IPS-11a (cell line): ENCODE measurements around the gene TUBB3.
"Not testable (repeated sequence)": the region's sequence is repeated elsewhere in the genome, so short reads cannot be mapped to it uniquely, and the experiment has no call there.

Experiments used
- H3K4me3 ChIP-seq: one replicate; pipeline ENCODE4 v1.5.1; 2013; ENCODE audit warnings: low read depth, low read length, control low read depth

The TUBB3 gene

DNA sequence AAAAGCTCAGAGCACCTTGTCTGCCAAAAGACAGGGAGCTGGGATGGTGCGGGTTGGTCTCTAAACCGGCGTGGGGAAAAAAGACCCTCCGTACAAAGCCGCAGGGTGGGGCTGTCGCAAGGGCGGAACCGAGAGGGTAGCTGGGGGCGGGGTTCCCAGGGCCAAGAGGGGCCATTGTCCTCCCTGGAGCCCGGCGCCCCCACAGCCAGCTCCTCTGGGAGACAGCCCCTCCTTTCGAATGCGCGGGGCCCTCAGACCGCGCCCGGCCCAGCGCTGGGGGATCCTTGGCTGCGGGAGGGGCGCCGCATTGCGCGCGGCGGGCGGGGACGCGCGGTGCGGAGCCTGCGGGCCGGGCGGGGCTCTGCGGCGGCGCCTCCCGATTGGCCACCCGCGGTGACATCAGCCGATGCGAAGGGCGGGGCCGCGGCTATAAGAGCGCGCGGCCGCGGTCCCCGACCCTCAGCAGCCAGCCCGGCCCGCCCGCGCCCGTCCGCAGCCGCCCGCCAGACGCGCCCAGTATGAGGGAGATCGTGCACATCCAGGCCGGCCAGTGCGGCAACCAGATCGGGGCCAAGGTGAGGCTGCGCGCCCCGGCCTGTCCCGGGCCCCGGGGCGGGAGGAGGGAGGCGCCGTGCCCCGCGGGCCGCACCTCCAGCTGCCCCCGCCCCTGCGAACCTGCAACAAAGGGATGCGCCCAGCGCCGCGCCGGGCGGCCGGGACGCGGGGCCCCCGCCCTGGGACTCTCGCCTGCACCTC, at the start of gene TUBB3:
TUBB3 (plus strand) TSS at position 459 of the 756 bp plus-strand sequence; CDS start at position 519, 60 bp downstream.
- H3K4me3 ChIP-seq = peak within 1 kb of the TSS; percentile 70

- H3K4me3 ChIP-seq = peak overlapping the region; percentile 65
These were observed 49.0 kb upstream of the TUBB3 start for GRCh38 chr16:89873972-89874689.

DNA sequence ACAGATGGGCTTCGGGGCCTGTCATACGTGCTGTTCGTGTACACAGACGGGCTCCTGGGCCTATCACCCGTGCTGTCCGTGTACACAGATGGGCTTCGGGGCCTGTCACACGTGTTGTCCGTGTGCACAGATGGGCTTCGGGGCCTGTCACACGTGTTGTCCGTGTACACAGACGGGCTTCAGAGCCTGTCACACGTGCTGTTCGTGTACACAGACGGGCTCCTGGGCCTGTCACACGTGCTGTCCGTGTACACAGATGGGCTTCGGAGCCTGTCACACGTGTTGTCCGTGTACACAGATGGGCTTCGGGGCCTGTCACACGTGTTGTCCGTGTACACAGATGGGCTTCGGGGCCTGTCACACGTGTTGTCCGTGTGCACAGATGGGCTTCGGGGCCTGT, 44.0 kb upstream of the TUBB3 start:
- H3K4me3 ChIP-seq = not testable (repeated sequence)

GRCh38 chr16:89880477-89881367, 42.4 kb upstream of the TUBB3 start:
- no peak overlapping the region for H3K4me3 ChIP-seq

DNA sequence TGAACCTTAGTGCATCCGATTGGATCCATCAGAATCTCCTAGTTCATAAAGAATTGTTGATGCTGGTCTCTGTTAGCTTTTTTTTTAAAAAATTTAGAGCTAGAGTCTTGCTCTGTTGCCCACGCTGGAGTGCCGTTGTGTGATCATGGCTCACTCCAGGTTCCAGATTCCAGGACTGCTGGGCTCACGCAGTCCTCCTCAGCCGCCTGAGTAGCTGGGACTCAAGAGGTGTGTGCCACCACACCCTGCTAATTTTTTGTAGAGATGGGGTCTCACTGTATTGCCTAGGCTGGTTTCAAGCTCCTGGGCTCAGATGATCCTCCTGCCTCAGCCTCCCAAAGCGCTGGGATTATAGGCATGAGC, 41.8 kb upstream of the TUBB3 start:
- H3K4me3 ChIP-seq = no peak overlapping the region

GRCh38 chr16:89883346-89884040, 39.6 kb upstream of the TUBB3 start:
- H3K4me3 ChIP-seq = no peak overlapping the region

DNA sequence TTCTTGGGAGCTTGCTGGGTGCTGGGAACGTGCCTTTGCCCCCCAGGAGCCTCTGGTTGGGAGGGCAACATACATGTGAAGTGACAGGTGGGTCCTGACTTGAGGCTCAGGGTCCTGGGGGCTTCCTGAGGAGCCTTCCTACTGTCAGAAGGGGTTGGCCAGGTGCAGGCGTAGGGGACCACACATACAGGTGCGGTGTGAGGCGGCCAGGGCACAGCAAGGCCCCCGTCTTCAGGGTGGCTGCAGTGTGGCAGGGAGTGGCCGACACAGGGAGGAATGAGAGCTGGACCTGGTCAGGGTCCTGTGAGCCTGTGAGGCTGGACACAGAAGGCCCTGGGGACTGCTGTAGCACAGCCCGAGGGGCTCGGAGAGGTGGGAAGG, 39.1 kb upstream of the TUBB3 start:
- H3K4me3 ChIP-seq = no peak overlapping the region

- H3K4me3 ChIP-seq = no peak overlapping the region
These were observed 35.9 kb upstream of the TUBB3 start for GRCh38 chr16:89887243-89887642.

- no peak overlapping the region for H3K4me3 ChIP-seq
These were observed 32.9 kb upstream of the TUBB3 start for GRCh38 chr16:89890200-89890599.

DNA sequence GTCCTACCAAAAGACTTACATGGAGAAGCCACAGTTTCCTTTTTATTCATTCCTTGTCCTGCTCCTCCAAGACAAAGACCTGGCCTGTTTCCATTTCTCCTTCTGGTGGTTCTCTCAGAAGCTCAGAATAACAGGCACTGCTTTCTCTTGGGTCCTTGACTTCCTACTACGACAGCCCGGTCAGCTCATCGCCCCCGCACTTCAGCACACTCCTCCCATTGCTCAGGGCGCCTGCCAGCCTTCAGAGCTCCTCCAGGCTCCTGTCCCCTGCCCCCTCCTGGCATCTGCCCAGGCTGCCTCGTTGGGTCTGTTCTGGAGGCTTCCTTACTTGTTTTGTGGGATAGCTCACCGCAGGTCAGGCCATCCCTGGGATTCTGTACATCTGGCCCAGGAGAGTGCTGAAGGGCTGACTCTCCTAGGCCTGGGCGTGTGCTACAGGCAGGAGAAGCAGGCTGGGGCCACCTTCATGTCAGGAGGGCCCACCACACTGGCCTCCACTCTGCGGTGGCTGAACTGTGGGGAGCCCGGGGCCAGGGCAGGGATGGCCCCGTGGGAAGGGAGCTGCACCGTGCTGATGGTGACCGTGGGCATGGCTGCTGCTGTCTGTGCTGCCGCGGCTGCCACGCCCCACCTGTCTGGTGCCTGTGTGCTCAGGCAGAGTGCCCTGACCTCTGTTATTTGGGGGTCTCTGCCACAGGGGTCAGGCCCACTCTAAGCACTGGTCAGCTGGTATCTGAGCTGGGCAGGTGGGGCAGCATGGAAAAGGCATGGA, 32.1 kb upstream of the TUBB3 start:
- H3K4me3 ChIP-seq = no peak overlapping the region

- no peak overlapping the region for H3K4me3 ChIP-seq
These were observed 31.0 kb upstream of the TUBB3 start for GRCh38 chr16:89892055-89892630.

DNA sequence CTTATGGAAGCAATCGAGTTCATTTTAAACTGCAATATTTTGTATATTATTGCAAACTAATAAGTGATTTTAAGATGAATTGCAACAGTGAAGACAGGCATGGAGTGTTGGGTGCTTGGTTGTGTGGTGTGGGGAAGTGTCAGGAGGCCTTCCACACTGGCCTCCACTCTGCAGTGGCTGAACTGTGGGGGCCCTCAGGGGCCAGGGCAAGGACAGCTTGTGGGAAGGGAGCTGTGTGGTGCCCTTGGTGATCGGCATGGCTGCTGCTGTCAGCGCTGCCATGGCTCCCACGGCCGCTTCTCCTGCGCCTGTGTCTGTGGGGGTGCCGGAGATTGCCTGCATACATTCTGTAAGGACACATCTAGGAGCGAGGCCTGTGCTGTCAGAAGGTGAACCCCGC, 30.5 kb upstream of the TUBB3 start:
- H3K4me3 ChIP-seq = no peak overlapping the region

DNA sequence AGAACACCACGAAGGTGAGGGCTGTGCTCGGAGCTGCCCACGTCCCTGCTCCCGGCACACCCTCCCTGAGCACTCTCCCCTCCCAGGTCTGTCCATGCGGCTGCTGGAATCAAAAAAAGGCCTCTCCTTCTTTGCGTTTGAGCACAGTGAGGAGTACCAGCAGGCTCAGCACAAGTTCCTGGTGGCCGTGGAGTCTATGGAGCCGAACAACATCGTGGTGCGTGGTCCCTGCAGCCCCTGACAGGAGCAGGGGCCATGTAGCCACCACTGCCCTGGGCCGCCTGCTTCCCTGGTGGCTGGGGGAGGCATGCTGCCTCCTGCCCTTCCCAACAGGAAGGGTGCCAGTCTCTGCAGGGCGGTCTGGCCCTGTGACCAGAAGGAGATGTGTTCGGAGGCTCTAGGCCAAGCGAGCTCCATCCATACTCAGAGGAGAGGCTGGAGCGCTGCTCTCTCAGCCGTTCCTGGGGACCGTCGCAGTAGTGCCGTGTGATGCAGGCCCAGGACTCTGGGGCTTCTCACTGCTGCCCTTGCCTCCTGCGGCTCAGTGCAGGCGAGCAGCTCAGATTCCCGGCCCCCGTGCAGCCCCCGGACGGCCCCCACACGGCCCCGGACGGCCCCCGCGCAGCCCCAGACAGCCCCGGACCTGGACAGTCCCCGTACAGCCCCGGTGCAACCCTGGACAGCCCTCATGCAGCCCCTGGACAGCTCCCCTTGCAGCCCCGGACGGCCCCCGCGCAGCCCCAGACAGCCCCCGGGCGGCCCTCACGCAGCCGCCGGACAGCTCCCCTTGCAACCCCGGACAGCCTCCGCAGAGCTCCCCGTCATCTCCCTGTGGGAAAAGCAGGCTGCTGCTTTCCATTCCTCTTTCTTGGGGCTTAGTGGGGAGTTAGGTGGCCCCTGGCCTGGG, 29.2 kb upstream of the TUBB3 start:
- H3K4me3 ChIP-seq = no peak overlapping the region

DNA sequence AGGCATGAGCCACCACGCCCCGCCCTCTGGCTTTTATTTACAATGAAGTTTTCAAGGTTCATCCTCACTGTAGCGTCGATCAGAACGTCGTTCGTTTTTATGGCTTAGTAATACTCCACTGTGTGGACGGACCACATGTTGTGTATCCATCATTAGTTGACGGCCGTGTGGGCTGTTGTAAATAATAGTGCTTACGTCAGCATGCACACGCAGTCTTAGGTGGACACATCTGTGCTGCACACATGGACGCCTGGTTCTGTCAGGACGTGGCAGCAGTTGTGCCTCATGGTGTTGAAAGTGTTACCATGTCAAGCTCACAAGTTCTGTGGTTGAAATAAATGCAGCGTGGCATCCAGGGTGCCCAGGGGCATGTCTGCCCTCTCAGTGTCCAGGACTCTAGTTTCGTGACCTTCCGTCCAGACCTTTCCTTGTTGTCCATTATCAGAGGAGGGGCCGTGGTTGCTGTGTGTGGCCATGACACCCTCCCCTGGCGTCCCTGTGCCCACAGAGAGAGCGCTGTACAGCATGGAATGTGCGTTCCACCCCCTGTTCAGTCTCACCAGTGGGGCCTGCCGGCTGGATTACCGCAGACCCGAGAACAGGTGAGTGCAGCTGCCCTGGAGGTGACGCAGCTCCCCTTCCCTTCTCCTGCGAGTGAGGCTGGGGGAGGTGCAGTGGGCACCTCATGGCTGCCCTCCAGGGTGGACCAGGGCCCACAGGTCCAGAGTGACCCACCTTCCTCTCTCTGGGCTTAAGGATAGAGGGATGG, 27.5 kb upstream of the TUBB3 start:
- H3K4me3 ChIP-seq = no peak overlapping the region

GRCh38 chr16:89897204-89897603, 25.9 kb upstream of the TUBB3 start:
- no peak overlapping the region for H3K4me3 ChIP-seq

DNA sequence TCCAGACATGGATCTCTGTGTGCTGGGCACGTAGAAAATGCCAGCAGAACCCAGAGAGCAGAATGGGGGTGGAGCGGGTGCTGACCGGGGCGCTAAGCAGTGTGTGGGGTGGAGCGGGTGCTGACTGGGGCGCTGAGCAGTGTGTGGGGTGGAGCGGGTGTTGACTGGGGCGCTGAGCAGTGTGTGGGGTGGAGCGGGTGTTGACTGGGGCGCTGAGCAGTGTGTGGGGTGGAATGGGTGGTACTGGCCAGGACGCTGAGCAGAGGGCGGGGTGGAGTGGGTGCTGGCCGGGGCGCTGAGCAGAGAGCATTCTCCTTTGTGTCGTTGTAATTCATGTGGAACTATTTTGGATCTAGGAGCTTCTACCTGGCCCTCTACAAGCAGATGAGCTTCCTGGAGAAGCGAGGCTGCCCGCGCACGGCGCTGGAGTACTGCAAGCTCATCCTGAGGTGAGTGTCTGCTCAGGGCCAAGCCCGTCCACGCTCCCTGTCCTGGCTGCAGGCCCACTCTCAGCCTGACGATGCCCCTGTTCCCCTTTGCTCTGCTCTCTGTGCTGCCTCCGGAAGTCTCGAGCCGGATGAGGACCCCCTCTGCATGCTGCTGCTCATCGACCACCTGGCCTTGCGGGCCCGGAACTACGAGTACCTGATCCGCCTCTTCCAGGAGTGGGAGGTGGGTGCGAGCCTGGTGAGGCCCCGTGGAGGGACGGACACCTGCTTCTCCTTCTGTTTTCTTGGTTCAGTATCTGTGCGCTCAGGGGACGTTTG, 24.8 kb upstream of the TUBB3 start:
- H3K4me3 ChIP-seq = no peak overlapping the region

DNA sequence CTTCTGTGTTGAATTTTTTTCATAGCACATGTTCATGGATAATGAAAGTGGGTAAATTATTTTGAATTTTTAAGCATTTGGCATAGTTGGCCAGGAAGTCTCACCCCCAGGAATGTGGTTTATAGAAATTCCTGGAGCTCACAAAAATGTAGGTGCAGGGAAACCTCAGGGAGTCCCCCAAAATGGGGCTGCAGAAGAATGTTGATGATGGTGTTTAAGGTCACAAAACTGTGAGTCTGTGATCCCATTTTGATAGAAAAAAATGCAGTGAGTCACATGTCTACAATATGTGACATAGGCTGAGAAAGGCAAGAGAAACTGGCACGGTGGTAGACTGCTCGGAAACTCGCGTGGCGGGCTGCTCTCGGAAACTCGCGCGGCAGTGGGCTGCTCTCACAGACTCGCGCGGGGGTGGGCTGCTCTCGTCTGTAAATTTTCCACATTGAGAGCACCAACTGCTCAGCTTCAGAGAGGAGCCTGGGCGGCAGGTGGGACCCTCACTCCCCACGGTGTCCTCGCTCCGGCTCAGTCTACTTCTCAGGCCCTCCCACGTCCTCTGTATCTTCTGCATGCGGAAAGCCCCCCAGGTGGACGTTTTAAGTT, 23.2 kb upstream of the TUBB3 start:
- no peak overlapping the region for H3K4me3 ChIP-seq
